ENCODE results near the gene EFNB1.

The EFNB1 gene

GRCh38 chrX:68880846-68881552 lies 52.2 kb downstream of the EFNB1 start:
- DNase-seq (ENCODE audit: low read depth in 2 of 3, low spot score in 1 of 3), result no peak

GRCh38 chrX:68881911-68882310 lies 53.1 kb downstream of the EFNB1 start:
- DNase-seq (ENCODE audit: low read depth in 2 of 3, low spot score in 1 of 3), result no peak

GRCh38 chrX:68883800-68884199 lies 55.0 kb downstream of the EFNB1 start:
- DNase-seq (ENCODE audit: low read depth in 2 of 3, low spot score in 1 of 3), result no peak

DNA sequence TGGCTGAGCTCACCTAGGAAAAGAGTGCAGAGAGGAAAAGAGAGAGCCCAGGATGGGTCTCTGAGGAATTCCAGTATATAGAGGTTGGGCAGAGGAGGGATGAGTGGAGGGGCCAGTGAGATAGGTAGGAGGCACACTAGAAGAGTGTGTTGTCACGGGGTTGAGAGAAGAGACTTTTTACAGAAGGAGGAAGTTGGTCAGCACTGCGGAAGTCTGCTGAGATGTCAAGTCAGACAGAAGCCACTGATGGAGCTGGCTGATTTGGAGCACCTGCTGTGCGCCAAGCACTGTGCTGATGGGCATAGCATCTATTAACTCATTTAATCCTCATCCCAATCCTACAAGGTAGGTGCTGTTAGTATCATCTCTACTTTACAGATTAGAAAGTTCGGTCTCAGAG lies 60.4 kb downstream of the EFNB1 start:
- DNase-seq (ENCODE audit: low read depth in 2 of 3, low spot score in 1 of 3), result no peak
